ENCODE measurements around the gene RBM20. TPM values are rescaled to one million over a fixed set of nuclear protein-coding genes. Genes with fewer than 3 reads are reported as not detected.

Gene RBM20
- total RNA-seq, 1 experiment from 2014 or later, result 0.11 TPM

DNA sequence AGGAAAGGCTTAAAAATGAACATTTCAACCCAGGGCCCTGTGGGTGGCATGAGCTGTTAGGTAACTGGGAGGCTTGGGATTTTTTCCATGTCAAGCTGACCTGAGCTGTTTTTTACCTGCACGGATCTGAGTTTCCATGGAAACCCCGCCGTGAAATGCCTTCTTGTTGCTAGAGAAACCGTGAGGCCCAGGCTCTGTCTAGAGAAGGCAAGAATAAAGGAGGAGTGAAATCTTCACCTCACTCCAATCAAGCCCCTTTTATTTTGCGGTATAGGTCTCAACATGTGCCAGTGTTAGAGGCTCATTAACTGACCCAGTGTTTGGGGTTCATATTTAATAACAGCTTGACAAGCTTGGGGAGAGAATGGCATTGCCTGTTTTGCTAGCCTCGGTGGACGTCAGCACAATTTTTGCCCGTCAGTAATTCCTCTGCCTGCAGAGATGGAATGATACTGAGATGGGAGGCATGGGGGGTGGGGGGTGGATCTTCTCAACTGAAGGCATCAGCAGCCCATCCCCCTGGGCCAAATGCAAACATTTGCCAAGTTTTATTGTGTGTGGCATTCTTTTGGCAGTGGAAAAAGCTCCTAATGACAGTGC is 178.7 kb downstream of the RBM20 start:
- H3K27ac ChIP-seq, result no peak overlapping the region
- intact Hi-C loops (cut with micrococcal nuclease; ENCODE audit: unreplicated experiment), result no loop called here
- CTCF ChIA-PET, result no interaction called here

DNA sequence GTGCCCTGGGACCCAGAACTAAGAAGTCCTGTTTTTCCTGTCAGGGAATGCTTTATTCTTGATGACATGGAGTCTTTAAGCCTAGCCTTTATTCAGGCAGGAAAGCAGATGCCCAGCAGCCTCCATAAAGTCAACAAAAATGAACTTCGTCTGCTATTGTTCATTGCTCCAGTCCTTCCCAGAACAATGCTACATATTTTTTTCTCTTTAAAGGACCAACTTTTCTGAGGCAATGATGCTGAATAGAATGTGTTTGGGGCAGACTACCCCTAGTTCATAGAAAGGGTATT is 180.0 kb downstream of the RBM20 start:
- peaks cover 13% of the 10 kb centered on the region for H3K4me1 ChIP-seq (replicated peaks; ENCODE audit: insufficient read depth)
- CTCF ChIA-PET, result no interaction called here

More for the DNA sequence above, 178.7 kb downstream of the RBM20 start:
- Histone ChIP-seq H3K4me2 (no peak overlapping the region), H3K9me2 (ENCODE audit: insufficient read depth) (no peaks in the 10 kb centered on the region), H2AFZ (no peak overlapping the region), H3K9me3 (ENCODE audit: insufficient read depth, low read depth) (no peaks in the 10 kb centered on the region), H3K79me2 (ENCODE audit: low read depth) (no peaks in the 10 kb centered on the region), H3K27me3 (ENCODE audit: insufficient read depth, low read depth) (no peaks in the 10 kb centered on the region), H3F3A (ENCODE audit: insufficient read depth, low read depth) (0 out of 2 replicates have a peak, but pooled peaks cover 5% of the 10 kb centered on the region), H4K20me1 (ENCODE audit: insufficient read depth) (no peaks in the 10 kb centered on the region), H3K4me3 (no peak overlapping the region), H3K4me1 (replicated peaks; ENCODE audit: insufficient read depth) (peaks cover 20% of the 10 kb centered on the region), H3K36me3 (ENCODE audit: low read depth) (no peaks in the 10 kb centered on the region)
- DNase-seq, result no peak
- POLR2A ChIA-PET (ENCODE audit: unreplicated experiment), result no interaction called here
- BruUV-seq (replicated peaks), result no TSS peak
- TF ChIP-seq, protein P1, sequence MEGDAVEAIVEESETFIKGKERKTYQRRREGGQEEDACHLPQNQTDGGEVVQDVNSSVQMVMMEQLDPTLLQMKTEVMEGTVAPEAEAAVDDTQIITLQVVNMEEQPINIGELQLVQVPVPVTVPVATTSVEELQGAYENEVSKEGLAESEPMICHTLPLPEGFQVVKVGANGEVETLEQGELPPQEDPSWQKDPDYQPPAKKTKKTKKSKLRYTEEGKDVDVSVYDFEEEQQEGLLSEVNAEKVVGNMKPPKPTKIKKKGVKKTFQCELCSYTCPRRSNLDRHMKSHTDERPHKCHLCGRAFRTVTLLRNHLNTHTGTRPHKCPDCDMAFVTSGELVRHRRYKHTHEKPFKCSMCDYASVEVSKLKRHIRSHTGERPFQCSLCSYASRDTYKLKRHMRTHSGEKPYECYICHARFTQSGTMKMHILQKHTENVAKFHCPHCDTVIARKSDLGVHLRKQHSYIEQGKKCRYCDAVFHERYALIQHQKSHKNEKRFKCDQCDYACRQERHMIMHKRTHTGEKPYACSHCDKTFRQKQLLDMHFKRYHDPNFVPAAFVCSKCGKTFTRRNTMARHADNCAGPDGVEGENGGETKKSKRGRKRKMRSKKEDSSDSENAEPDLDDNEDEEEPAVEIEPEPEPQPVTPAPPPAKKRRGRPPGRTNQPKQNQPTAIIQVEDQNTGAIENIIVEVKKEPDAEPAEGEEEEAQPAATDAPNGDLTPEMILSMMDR (conservative IDR thresholded peaks at IDR 0.05), result no peak
- TF ChIP-seq EZH2 (IDR thresholded peaks at IDR 0.05; ENCODE audit: low read depth), result no peak

DNA sequence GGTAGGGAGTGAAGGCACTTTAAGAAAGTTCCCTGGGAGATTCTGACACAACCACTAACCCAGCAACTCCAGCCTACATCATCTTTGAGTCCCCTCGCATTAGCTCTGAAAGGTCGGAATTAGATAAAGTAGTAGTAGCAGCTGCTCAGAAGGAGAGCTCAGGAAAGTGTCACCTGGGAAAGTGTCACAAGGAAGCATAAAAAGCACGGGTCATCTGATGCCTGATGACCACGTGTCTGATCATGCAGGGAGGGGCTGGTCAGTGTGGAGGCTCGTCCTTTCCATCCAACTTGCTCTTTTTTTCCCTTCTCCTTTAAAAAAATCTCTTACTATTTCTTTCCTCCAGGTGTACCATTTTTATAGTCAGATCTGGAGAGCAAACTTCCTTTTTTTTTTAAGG is 180.5 kb downstream of the RBM20 start:
- no peak overlapping the region for H2AFZ ChIP-seq
- no TSS peak for BruUV-seq (replicated peaks)
- no peak for DNase-seq
- TF ChIP-seq, protein P1 (conservative IDR thresholded peaks at IDR 0.05), result no peak
- no peak for TF ChIP-seq EZH2 (IDR thresholded peaks at IDR 0.05; ENCODE audit: low read depth)
- 0 out of 2 replicates have a peak, but pooled peaks cover 7% of the 10 kb centered on the region for H3F3A ChIP-seq (ENCODE audit: insufficient read depth, low read depth)
- H3K27ac ChIP-seq, result no peak overlapping the region
- no peaks in the 10 kb centered on the region for H3K9me3 ChIP-seq (ENCODE audit: insufficient read depth, low read depth)
- no peaks in the 10 kb centered on the region for H3K79me2 ChIP-seq (ENCODE audit: low read depth)
- H3K27me3 ChIP-seq (ENCODE audit: insufficient read depth, low read depth), result no peaks in the 10 kb centered on the region
- POLR2A ChIA-PET (ENCODE audit: unreplicated experiment), result no interaction called here
- H3K4me3 ChIP-seq, result no peak overlapping the region
- no peaks in the 10 kb centered on the region for H3K36me3 ChIP-seq (ENCODE audit: low read depth)
- intact Hi-C loops (cut with micrococcal nuclease; ENCODE audit: unreplicated experiment), result no loop called here
- H4K20me1 ChIP-seq (ENCODE audit: insufficient read depth), result no peaks in the 10 kb centered on the region
- CTCF ChIA-PET, result no interaction called here
- H3K4me1 ChIP-seq (replicated peaks; ENCODE audit: insufficient read depth), result peaks cover 9% of the 10 kb centered on the region; the same call in 1 of the 2 replicates
- H3K9me2 ChIP-seq (ENCODE audit: insufficient read depth), result no peaks in the 10 kb centered on the region
- H3K4me2 ChIP-seq, result no peak overlapping the region

More for the DNA sequence above, 180.0 kb downstream of the RBM20 start:
- Histone ChIP-seq H3K36me3 (ENCODE audit: low read depth) (no peaks in the 10 kb centered on the region), H3K79me2 (ENCODE audit: low read depth) (no peaks in the 10 kb centered on the region), H3F3A (ENCODE audit: insufficient read depth, low read depth) (0 out of 2 replicates have a peak, but pooled peaks cover 7% of the 10 kb centered on the region), H3K27me3 (ENCODE audit: insufficient read depth, low read depth) (no peaks in the 10 kb centered on the region), H4K20me1 (ENCODE audit: insufficient read depth) (no peaks in the 10 kb centered on the region), H3K9me3 (ENCODE audit: insufficient read depth, low read depth) (no peaks in the 10 kb centered on the region), H3K27ac (no peak overlapping the region), H2AFZ (no peak overlapping the region), H3K9me2 (ENCODE audit: insufficient read depth) (no peaks in the 10 kb centered on the region), H3K4me3 (no peak overlapping the region), H3K4me2 (no peak overlapping the region)
- TF ChIP-seq, protein P1 (conservative IDR thresholded peaks at IDR 0.05), result no peak
- no peak for TF ChIP-seq EZH2 (IDR thresholded peaks at IDR 0.05; ENCODE audit: low read depth)
- POLR2A ChIA-PET (ENCODE audit: unreplicated experiment), result no interaction called here
- intact Hi-C loops (cut with micrococcal nuclease; ENCODE audit: unreplicated experiment), result no loop called here
- DNase-seq, result no peak
- no TSS peak for BruUV-seq (replicated peaks)

Data from PC-9 (cell line).